IMR-90 (cell line): ENCODE results near the gene PHAX.

Experiments
- BHLHE40 ChIP-seq: fragments of 150-350 bp; IDR thresholded peaks from 2 replicates; pipeline ENCODE4 v1.6.1; 2016; ENCODE audit warnings: mild to moderate bottlenecking, low read depth, low read length
- CEBPB ChIP-seq: IDR thresholded peaks from 2 replicates; pipeline ENCODE4 v1.6.1; 2012; ENCODE audit warnings: low read depth, low read length, improper control_type of control experiment
- FOS ChIP-seq: fragments of 150-350 bp; IDR thresholded peaks from 2 replicates; pipeline ENCODE4 v1.6.1; 2016; ENCODE audit warnings: low read depth, low read length
- MAFK ChIP-seq: IDR thresholded peaks from 2 replicates; pipeline ENCODE4 v1.6.1; 2012; ENCODE audit warnings: low read depth, low read length, improper control_type of control experiment
- MXI1 ChIP-seq: IDR thresholded peaks from 2 replicates; pipeline ENCODE4 v1.6.1; 2012; ENCODE audit warnings: low read depth, mild to moderate bottlenecking, low read length, moderate library complexity, borderline replicate concordance
- POLR2A ChIP-seq: IDR thresholded peaks from 2 replicates; pipeline ENCODE4 v1.6.1; 2012; ENCODE audit warnings: mild to moderate bottlenecking, low read depth, low read length
- RAD21 ChIP-seq: IDR thresholded peaks from 2 replicates; pipeline ENCODE4 v1.6.1; 2012; ENCODE audit warnings: low read length, improper control_type of control experiment
- RFX5 ChIP-seq: IDR thresholded peaks from 2 replicates; pipeline ENCODE4 v1.8.0; 2012; ENCODE audit warnings: low read depth, mild to moderate bottlenecking, low read length, moderate library complexity
- TF ChIP-seq, protein P1 (sequence below): conservative IDR thresholded peaks from 2 replicates; pipeline ENCODE4 v1.5.1; 2012; ENCODE audit warnings: mild to moderate bottlenecking, low read depth, low read length, improper control_type of control experiment
- TF ChIP-seq, protein P2 (sequence below): fragments of 150-350 bp; IDR thresholded peaks from 2 replicates; pipeline ENCODE4 v1.6.1; 2016; ENCODE audit warnings: low read depth, mild to moderate bottlenecking, low read length, moderate library complexity, borderline replicate concordance
- TF ChIP-seq, protein P3 (sequence below): fragments of 150-350 bp; IDR thresholded peaks from 2 replicates; pipeline ENCODE4 v1.6.1; 2017; ENCODE audit warnings: mild to moderate bottlenecking, antibody characterized with exemption, low read length, low read depth

DNA sequence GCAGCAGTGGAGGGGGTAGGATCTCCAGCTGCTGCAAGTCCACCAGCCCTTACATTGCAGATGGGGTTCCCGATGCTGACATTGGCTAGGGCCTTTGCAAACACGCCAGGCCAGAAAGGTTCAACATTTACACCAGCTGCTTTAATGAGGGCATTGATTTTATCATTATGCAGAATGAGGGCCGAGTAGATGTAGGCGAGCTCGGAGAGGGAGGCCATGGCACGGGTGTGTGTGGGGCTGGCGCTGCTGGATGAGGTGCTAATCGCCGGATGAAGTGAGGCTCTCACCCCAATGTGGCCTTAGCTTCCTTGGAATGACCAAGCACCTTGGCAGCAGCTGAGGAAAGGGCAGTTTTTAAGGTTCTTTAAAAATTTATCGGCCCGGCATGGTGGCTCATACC lies 27.4 kb downstream of the PHAX start:
- TF ChIP-seq BHLHE40 (no peak), CEBPB (no peak), RFX5 (no peak), RAD21 (no peak), POLR2A (no peak), MAFK (no peak), MXI1 (no peak), FOS (no peak)
- TF ChIP-seq, protein P1, sequence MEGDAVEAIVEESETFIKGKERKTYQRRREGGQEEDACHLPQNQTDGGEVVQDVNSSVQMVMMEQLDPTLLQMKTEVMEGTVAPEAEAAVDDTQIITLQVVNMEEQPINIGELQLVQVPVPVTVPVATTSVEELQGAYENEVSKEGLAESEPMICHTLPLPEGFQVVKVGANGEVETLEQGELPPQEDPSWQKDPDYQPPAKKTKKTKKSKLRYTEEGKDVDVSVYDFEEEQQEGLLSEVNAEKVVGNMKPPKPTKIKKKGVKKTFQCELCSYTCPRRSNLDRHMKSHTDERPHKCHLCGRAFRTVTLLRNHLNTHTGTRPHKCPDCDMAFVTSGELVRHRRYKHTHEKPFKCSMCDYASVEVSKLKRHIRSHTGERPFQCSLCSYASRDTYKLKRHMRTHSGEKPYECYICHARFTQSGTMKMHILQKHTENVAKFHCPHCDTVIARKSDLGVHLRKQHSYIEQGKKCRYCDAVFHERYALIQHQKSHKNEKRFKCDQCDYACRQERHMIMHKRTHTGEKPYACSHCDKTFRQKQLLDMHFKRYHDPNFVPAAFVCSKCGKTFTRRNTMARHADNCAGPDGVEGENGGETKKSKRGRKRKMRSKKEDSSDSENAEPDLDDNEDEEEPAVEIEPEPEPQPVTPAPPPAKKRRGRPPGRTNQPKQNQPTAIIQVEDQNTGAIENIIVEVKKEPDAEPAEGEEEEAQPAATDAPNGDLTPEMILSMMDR, result no peak
- TF ChIP-seq, protein P2, sequence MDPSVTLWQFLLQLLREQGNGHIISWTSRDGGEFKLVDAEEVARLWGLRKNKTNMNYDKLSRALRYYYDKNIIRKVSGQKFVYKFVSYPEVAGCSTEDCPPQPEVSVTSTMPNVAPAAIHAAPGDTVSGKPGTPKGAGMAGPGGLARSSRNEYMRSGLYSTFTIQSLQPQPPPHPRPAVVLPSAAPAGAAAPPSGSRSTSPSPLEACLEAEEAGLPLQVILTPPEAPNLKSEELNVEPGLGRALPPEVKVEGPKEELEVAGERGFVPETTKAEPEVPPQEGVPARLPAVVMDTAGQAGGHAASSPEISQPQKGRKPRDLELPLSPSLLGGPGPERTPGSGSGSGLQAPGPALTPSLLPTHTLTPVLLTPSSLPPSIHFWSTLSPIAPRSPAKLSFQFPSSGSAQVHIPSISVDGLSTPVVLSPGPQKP, result no peak
- TF ChIP-seq, protein P3, sequence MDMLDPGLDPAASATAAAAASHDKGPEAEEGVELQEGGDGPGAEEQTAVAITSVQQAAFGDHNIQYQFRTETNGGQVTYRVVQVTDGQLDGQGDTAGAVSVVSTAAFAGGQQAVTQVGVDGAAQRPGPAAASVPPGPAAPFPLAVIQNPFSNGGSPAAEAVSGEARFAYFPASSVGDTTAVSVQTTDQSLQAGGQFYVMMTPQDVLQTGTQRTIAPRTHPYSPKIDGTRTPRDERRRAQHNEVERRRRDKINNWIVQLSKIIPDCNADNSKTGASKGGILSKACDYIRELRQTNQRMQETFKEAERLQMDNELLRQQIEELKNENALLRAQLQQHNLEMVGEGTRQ, result no peak
